GM19463 (cell line): ENCODE measurements around the gene DESI2.

Experiments used
- ATAC-seq: cut with Tn5 transposase; IDR thresholded peaks from one replicate; pipeline ENCODE4 v1.9.1; 2021; ENCODE audit warnings: mild to moderate bottlenecking, moderate library complexity; ENCODE audit not compliant: unreplicated experiment

Gene DESI2

DNA sequence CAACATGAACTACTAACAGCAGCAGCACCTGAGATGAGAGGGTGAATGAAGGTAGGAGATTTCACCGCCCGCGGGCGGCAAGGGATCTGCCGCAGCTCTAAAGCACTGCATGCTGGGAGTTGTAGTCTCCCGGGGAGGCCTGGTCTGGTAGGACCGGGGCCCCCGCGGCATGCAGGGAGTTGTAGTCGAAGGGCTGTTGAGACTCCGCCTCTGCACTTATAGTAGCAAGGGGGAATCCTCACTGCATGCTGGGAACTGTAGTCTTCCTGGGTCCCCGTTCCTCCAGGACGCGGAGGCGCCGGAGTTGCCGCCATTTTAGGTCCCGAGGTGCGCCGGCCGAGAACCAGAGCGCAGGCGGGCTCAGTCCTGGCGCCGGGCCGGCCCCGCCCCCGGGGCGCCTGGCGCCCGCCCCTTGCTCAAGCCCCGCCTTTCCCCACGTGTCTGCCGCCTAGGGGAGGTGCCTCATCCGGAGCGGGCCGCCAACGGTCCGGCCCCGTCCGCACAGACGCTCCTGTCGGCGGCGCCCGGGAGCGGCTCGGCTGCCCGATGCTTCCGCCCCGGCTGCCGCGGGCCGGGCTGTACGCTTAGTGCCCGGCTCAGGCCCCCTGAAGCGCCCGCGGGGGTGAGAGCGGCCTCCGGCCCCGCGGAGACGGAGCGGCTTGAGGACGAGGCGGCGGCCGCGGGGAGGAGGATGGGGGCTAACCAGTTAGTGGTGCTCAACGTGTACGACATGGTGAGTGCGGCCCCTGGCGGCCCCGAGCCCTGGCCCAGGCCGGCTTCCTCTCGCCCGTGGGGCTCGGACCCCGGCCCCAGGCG, at the start of gene DESI2:
DESI2 (plus strand) TSS at position 504 of the 816 bp plus-strand sequence; CDS start at position 692, 188 bp downstream.
- ATAC-seq, result peak; percentile 91

DNA sequence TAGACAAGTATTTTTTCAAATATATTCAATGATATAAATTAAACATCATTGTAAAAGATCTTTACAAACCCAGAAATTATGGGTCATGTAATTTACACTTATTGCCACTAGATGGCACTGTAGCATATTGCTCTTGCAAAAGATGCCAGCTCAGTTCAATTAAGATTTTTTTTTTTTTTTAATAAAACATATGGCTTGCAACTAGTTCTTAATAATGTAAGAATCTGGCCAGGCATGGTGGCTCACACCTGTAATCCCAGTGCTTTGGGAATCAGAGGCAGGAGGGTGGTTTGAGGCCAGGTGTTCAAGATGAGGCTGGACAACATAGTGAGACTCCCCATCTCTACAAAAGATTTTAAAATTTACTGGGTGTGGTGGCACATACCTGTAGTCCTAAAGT, 49.4 kb upstream of the DESI2 start:
- no peak for ATAC-seq

DNA sequence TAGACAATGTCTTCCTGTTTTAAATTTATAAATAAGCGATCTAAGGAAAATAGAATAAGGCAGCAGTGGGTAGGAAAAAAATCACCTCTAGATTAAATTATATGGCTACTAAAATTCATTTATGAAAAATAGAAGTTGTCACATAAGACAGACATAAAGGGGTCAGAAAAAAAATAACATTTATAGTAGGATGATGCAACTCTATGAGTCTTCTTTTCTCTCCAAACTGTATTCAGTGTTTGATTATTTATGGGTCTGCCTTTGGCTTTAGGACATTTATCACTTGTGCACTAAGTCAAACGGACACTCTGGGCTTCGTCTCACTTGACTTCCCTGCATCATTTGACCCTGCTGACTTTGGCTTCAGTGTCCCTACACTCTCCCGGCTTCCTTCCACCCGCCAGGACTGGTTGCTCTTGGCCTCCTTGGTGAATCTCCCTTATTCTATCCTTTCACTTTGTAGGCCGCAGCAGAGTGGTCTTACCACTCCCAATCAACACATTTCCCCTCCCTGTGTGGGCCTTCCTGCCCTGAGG, 47.0 kb upstream of the DESI2 start:
- ATAC-seq, result no peak

DNA sequence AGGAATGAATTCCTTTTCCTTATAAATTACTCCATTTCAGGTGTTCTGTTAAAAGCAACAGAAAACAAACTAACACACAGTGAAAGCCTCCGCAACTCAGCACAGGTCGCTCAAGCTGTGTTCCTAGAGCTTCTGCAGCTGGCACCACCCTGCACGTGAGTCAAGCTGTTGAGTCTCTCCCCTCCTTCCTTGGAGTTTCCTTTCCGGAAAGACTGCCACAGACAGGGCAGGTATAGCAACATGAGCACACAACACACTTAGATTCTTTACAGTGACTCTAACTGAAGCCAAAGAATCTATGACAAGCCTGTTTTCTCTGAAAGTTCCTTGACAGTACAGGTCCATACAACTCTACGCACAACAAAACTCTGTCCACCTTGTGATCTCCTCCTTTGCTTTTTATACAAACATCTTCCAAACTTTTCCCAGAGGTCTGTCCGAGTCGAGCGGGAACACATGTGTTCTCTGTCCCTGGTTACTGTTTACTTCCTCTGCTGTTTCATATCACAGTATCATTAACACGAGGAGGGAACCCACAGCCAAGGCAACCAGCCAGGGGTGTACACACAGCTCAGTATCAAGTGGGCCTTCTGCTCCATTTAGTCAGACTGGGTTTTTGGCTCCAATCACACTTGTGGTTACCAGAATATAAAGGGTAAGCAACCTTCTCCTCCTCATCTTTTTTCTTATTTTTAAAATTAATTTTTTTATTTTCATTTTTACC, 38.7 kb upstream of the DESI2 start:
- ATAC-seq, result no peak

DNA sequence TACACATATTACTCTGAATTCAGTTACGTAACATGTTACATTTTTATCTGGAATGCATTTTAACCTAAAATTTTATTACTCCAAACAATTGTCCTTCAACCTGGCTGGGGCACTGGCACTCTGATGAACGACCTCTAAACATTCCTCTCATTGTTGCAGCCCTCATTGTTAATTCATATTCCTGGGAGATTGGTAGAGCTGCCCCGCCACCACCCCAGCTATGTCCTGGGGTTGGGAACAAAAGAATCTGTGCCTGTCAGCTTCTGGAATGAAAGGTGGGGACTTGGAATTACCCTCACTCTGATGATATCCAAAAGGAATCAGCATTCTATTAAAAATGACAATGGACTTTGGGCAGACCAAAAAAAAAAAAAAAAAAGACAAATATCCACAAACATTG, 38.0 kb upstream of the DESI2 start:
- no peak for ATAC-seq

DNA sequence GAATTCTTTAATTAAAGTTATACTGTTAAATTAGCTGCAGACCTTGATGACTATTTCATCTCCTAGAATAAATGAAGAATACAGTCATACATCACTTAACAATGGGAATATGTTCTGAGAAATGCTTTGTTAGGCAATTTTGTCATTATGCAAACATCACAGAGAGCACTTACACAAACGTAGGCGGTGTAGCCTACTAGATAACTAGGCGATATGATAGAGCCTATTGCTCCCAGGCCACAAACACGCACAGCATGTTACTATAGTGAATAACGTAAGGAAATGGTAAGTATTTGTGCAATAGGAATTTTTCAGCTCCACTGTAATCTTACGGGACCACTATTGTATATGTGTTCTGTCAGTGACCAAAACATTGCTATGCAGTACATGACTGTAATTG, 37.6 kb upstream of the DESI2 start:
- ATAC-seq, result no peak

DNA sequence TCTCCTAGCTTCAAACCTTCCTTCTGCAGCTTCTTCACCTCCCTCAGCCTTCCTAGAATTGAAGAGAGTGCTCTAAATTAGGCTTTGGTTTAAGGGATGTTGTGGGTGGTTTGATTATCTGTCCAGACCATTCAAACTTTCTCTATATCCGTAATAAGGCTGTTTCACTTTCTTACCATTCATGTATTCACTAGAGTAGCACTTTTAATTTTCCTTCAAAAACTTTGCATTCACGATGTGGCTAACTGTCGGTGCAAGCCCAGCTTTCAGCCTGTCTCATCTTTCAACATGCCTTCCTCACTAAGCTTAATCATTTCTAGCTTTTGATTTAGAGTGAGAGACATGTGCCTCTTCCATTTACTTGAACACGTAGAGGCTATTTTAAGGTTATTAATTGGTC, 26.2 kb upstream of the DESI2 start:
- ATAC-seq, result no peak

DNA sequence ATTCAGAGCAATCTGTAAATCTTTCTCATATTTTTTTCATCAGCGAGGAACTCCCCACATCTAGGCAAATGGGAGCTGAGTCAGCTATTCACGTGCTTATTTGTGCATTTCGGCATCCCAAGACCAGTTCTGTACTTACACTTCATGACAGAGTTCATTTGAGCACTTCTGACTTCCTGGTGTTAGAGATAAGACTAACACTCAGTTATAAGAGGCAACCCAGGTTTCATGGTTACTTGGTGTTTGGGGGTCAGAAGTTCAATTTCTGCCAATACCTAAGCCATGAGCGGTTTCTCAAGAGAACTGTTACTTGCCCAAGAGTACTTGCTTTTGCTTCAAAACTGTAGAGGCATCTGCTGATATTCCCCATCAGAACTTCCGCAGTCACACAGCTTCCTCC, 24.1 kb upstream of the DESI2 start:
- no peak for ATAC-seq

DNA sequence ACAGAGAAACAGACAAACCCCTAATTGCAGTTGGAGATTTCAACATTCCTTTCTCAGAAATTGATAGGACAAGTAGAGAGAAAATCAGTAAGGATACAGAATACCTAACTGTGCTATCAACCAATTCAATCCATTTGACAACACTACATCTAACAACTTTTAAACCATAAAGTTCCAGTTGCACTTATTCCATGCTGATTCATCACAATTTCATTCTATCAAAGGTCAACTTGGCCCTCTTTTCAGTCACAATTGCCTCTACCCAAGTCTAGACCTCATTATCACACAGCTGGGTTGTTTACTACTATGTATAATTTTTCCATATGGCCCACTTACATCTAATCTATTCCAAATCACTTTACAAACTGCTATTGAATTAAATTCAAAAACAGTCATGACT, 19.8 kb upstream of the DESI2 start:
- no peak for ATAC-seq

DNA sequence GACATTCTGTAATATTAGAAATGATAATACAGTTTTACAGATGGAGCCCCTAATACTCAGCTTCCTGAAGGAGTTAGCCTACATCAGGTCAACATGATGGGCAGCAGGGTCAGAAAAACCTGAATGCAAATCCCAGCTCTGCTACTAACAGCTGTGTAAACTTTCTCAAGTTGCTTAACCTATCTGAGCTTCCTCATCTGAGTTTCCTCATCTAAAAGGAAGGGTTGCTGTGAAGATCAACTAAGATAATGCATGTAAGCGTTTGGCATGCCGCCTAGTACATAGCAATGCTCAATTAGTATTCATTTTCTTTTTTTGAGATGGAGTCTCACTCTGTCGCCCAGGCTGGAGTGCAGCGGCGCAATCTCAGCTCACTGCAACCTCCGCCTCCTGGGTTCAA, 18.4 kb upstream of the DESI2 start:
- ATAC-seq, result no peak

DNA sequence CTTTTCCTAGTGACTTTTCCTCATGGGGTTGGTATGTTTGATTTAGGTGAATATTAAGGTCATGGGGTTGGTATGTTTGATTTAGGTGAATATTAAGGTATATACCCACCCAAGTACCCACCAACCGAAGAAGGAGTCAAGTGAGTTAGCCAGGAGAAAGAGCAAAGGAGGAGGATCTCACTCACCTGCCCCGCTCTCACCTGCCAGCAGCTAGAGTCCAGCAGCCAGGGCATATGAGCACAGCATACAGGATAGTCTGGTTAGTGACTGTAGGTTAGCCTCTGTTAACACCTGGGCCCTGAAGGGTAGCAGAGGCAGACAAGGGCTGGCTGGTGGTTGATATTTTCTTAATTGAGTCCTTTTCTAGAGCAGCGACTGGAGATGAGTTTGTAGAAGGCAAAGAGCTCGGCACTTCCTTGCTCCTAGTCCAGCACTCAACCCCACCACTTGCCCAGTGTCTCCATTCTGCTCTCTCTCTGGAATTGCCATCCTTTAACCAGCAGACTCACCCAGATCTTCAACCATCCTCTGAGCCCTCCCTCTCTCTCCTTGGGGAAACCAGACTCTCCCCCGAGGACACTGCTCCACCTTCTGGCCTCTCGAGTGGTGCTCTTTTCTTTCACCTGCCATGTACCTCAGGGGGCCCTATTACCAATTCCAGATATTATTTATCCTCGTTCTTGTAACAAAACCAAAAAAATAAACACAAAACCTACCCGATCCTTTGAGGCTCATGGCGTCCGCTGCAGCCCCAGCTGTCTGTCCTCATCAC, 16.3 kb upstream of the DESI2 start:
- no peak for ATAC-seq

DNA sequence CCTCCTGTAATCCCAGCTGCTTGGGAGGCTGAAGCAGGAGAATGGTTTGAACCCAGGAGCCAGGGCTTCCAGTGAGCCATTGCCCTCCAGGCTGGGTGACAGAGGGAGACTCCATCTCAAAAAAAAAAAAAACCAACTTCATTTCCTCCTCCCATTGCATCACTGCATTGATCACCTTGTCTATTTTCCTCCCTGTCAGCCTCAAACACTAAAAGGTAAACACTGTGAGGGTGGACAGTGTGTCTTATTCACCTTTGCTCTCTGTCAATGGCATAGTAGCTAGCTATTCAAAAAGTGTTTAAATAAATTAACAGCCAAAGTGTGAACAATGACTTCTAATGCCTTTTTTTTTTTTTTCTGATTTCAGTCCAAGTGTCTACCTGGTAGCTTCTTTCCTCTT, 13.4 kb upstream of the DESI2 start:
- no peak for ATAC-seq

DNA sequence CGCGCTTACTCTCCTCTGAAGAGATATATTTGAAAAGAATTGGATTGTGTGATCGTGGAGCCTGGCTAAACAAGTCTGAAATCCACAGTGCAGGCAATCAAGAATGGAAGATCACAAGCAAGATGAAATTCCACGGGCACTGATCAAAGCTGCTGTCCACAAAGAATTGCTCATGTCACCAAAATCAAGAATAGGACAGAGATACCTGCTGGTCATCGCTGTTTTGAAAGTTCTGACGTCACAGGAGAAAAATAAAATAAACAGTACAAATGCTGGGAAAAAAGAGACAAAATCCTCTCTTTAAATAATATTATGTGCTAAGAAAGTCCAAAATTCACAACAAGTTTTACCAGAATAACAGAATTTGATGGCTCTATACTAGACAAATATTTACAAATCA, 12.0 kb upstream of the DESI2 start:
- no peak for ATAC-seq

DNA sequence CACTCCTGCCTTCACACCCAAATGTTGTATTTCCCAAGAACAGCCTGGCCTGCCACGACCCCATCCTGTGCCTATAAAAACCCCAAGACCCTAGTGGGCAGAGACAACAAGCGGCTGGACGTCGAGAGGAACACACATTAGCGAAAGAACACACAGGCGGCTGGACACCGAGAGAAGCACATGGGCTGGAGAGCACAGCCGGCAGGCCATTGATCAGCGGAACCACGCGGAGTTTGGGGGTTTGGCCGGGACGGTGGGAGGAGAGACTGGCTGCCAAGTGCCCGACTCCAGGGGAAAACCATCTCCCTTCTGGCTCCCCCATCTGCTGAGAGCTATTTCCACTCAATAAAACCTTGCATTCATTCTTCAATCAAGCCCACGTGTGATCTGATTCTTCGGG, 10.4 kb upstream of the DESI2 start:
- ATAC-seq, result no peak

DNA sequence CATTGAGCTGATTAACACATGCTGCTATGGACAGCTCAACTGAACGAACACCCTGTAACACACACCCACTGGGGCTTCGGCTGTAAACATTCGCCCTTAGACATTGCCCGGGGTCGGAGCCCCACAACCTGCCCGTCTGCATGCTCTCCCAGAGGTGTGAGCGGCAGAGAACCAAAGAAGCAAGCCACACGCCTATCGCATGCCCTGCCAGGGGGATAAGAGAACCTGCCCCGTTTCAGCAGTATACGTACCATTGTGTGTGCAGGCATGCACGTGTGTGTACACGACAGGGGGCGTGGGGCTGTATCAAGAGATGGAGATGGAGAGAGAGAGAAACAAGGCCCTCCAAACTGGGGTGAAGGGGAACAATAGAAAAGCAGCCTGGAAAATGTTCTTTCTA, 9.9 kb upstream of the DESI2 start:
- no peak for ATAC-seq

DNA sequence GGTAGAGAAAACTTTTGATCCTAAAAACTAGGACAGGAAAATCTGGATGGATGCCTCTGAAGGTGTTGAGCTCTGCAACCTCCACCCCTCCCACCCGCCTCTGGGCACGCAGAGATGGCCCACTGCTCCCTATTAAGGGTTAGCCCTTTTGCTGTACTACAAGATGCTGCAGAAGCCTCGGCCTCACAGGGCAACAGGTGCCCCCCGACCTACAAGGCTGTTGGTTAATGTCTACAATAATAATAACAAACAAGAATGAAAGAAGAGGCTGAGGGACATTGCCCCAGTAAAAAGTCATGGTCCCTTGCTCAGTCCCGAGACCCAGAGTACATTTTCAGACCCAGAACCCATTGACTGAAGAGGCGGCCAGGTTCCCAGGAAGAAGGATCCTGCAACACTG, 7.5 kb upstream of the DESI2 start:
- no peak for ATAC-seq

DNA sequence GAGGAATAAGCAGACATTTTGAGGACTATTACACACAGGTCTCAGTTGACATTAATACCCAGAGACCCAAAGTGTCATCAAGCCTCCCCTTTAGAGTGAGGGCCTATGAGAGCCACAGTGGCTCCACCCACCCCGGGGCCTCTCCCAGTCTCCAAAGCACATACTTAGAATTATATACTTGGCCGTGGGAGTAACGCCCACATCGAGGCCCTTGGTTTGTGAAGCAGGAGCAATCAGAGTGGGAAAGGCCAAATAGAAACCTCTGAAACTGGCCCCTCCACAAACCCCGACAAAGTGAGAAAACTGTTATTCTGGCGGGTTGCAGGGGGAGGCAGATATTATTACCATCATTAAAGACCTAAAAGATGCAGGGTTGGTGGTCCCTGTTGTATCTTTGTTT, 7.0 kb upstream of the DESI2 start:
- no peak for ATAC-seq

DNA sequence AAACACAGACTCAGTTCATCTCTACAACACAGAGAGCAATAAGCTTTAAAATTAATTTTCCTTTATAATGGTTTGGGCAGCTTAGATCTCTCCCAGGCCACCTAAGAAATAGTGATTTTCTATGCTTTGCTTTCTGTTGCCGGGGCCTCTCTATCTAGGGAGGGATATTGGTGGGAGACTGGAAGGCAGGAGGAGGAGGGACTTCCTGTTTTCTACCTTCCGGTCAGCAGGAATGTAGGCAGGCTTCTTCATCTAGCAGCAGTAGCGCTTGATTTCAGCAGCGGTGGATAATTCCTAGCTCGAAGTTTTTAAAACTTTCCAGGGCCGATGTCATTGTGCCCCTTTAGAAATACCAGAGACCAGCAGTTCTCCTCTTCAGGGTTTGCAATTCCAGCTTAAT, 5.1 kb upstream of the DESI2 start:
- ATAC-seq, result no peak

DNA sequence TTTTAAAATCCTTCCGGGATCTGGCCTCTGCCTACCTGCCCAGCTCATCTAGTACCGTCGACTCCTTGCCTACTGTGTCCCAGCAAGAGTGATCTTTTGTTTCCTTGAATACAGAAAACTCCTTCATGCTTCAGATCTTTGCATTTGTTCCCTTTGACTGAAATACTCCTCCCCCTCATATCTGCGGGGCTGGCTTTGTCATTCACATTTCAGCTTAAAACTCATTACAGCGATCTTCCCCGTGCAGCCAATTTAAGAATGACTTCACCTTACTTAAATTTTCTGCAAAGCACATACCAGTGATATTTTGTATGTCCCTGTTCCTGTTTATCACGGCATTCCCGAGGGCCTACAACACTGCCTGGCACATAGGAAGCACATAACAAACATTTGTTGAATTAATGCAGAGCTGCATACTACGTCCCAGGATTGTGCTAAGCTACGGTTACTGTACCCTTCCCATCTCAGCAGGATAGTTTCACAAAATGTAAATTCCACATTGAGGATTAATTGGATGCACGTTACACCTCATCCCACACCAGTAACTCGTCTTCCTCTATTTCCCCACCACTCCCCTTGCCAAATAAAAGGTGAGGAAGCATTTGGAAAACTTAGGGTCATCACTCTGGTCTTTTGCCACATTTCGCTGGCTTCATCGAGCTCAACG, 837 bp upstream of the DESI2 start:
- ATAC-seq, result no peak

DNA sequence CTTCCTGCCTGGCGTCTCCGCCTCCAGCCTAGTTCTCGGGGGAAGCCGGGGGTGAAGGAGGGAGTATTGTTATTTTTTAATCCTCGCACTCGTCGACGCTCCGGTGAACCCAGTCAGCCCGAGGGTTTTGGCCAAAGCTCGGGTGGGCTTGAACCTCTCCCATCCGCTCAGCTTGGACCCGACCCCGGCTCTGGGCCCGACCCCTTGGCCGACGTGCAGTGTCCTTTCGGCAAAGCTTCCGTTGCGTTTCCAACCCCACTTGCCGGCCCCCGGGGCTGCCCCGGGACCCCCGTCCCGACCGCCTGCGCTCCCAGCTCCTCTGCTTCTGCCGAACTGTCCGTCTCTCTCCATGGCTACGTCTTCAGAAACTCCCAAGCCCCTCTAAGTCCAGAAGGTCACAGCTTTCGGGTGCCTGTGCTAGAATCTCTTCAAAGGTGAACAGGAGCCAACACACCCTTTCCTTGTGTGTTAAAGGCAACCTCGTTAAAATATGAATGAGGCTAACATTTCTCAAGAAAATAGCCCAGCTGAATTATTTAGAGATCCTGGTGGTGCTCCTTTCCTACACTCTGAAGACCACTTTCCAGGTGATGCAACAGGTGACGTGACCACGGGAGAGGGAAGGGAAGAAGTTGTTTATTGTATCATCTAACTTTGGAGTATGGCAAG, 647 bp downstream of the DESI2 start:
- ATAC-seq, result no peak
